HCT116 (cell line): ENCODE data around the gene YDJC. TPM values are rescaled to one million over a fixed set of nuclear protein-coding genes. Genes with fewer than 3 reads are reported as not detected.

Source experiments
- ATAC-seq: fragments of 200-7000 bp; cut with Tn5 transposase; 2 replicates; pipeline ENCODE4 v1.9.1; 2020; ENCODE audit warnings: mild to moderate bottlenecking, moderate library complexity
- BruUV-seq: library from RNA; stranded (reverse); fragments of 400-500 nt; replicated peaks from 2 replicates; lab custom pipeline; 2021; lab: Mats Ljungman, UMichigan
- CTCF ChIA-PET: fragments of 300-600 bp; sonication (Branson Sonifier 250); formaldehyde crosslinking; loops from one replicate; lab custom pipeline; 2021; ENCODE audit warnings: antibody characterized with exemption; lab: Charles Lee
- POLR2A ChIA-PET: fragments of 300-600, 350-600 bp; sonication (Branson Sonifier 250); formaldehyde crosslinking; loops from one replicate; lab custom pipeline; 2021; ENCODE audit warnings: antibody characterized with exemption; lab: Charles Lee
- RAD21 ChIA-PET, 2 experiments: fragments of 300-600 bp; sonication (Branson Sonifier 250); formaldehyde crosslinking; loops; one replicate each; lab custom pipeline; 2023; ENCODE audit warnings: low total read pairs in 2 of 2; ENCODE audit not compliant: uncharacterized antibody in 2 of 2, unreplicated experiment in 2 of 2, low non-redundant PET in 1 of 2; lab: Charles Lee
- DNase-seq: peaks from one replicate; pipeline ENCODE4 v3.0.0-alpha.2; 2010; ENCODE audit warnings: low read depth, low spot score
- H2AFZ ChIP-seq: fragments of 200-600 bp; shearing (Covaris generic), sonication (generic); 2 replicates; pipeline ENCODE4 v1.6.1; 2017; ENCODE audit warnings: low read depth, mixed run types, mixed read lengths, antibody characterized with exemption, low read length; ENCODE audit not compliant: poor library complexity, severe bottlenecking
- H3K27ac ChIP-seq: 2 replicates; pipeline ENCODE4 v1.5.1; 2012; ENCODE audit warnings: low read depth, low read length
- H3K27me3 ChIP-seq: fragments of 200-600 bp; sonication (generic); 2 replicates; pipeline ENCODE4 v1.6.1; 2016; ENCODE audit warnings: mixed run types, low read length, mixed read lengths; ENCODE audit not compliant: insufficient read depth
- H3K36me3 ChIP-seq, 2 experiments: fragments of 200-500 bp in 1 of 2; fragments of 200-600 bp in 1 of 2; sonication (Bioruptor generic) in 1 of 2; sonication (generic) in 1 of 2; 2 replicates each; pipeline versions ENCODE4 v1.5.1 to v1.6.1; 2014 to 2016; ENCODE audit warnings: low read length in 2 of 2, inconsistent platforms in 1 of 2, mixed read lengths in 1 of 2, mixed run types in 1 of 2; ENCODE audit not compliant: insufficient read depth in 2 of 2, control insufficient read depth in 1 of 2
- H3K4me1 ChIP-seq, 2 experiments: fragments of 200-600 bp in 1 of 2; sonication (generic) in 1 of 2; 2 replicates each; pipeline versions ENCODE4 v1.5.1 to v1.6.1; 2012 to 2017; ENCODE audit warnings: low read length in 2 of 2, inconsistent platforms in 1 of 2, mild to moderate bottlenecking in 1 of 2, mixed read lengths in 1 of 2, mixed run types in 1 of 2, moderate library complexity in 1 of 2; ENCODE audit not compliant: insufficient read depth in 2 of 2, control insufficient read depth in 1 of 2
- H3K4me2 ChIP-seq: fragments of 200-600 bp; sonication (generic); 2 replicates; pipeline ENCODE4 v1.6.1; 2017; ENCODE audit warnings: mixed run types, low read length, mixed read lengths
- H3K4me3 ChIP-seq, 2 experiments: fragments of 200-600 bp in 1 of 2; sonication (generic) in 1 of 2; replicated peaks in 1 of 2; 2 replicates each; pipeline ENCODE4 v1.5.1; 2011 to 2016; ENCODE audit warnings: low read length in 2 of 2, control low read depth in 1 of 2, low read depth in 1 of 2, mild to moderate bottlenecking in 1 of 2, mixed read lengths in 1 of 2, mixed run types in 1 of 2
- H3K79me2 ChIP-seq: fragments of 200-600 bp; sonication (generic); 2 replicates; pipeline ENCODE4 v1.6.1; 2017; ENCODE audit warnings: mild to moderate bottlenecking, mixed run types, low read length, moderate library complexity, mixed read lengths; ENCODE audit not compliant: insufficient read depth
- H3K9ac ChIP-seq: fragments of 200-600 bp; sonication (generic); 2 replicates; pipeline ENCODE4 v1.6.1; 2016; ENCODE audit warnings: low read length, mixed read lengths
- H3K9me2 ChIP-seq: fragments of 200-600 bp; sonication (generic), shearing (Covaris generic); 2 replicates; pipeline ENCODE4 v1.6.1; 2017; ENCODE audit warnings: mixed run types, mild to moderate bottlenecking, moderate library complexity; ENCODE audit not compliant: insufficient read depth
- H3K9me3 ChIP-seq, 2 experiments: fragments of 200-500 bp in 1 of 2; fragments of 200-600 bp in 1 of 2; sonication (Bioruptor generic) in 1 of 2; sonication (generic) in 1 of 2; 2 replicates each; pipeline ENCODE4 v1.6.1; 2014 to 2017; ENCODE audit warnings: low read length in 2 of 2, mixed read lengths in 2 of 2, inconsistent platforms in 1 of 2, low read depth in 1 of 2, mild to moderate bottlenecking in 1 of 2, mixed run types in 1 of 2, moderate library complexity in 1 of 2; ENCODE audit not compliant: control insufficient read depth in 1 of 2, insufficient read depth in 1 of 2
- H4K20me1 ChIP-seq: fragments of 200-600 bp; sonication (generic), shearing (Covaris generic); 2 replicates; pipeline ENCODE4 v1.6.1; 2017; ENCODE audit warnings: mixed run types, mild to moderate bottlenecking, moderate library complexity; ENCODE audit not compliant: insufficient read depth
- ATF3 ChIP-seq: IDR thresholded peaks from 2 replicates; pipeline ENCODE4 v1.6.1; 2012
- CBX3 ChIP-seq: IDR thresholded peaks from 2 replicates; pipeline ENCODE4 v1.6.1; 2012; ENCODE audit warnings: low read depth
- CEBPB ChIP-seq: IDR thresholded peaks from 2 replicates; pipeline ENCODE4 v1.6.1; 2012; ENCODE audit warnings: low read depth
- CTCF ChIP-seq, 3 experiments: fragments of 200-600 bp in 1 of 3; sonication (generic) in 1 of 3; IDR thresholded peaks in 2 of 3; conservative IDR thresholded peaks in 1 of 3; 2 replicates each; pipeline ENCODE4 v1.5.1; 2012 to 2017; ENCODE audit warnings: low read depth in 2 of 3, low read length in 2 of 3, antibody characterized with exemption in 1 of 3, borderline replicate concordance in 1 of 3, control low read depth in 1 of 3, mild to moderate bottlenecking in 1 of 3, mixed read lengths in 1 of 3, mixed run types in 1 of 3, moderate library complexity in 1 of 3; ENCODE audit not compliant: insufficient read depth in 1 of 3
- EGR1 ChIP-seq: IDR thresholded peaks from 2 replicates; pipeline ENCODE4 v1.6.1; 2012; ENCODE audit warnings: low read depth
- EZH2 ChIP-seq: fragments of 200-600 bp; sonication (generic); IDR thresholded peaks from 2 replicates; pipeline ENCODE4 v1.6.1; 2017; ENCODE audit warnings: antibody characterized with exemption, mixed run types
- EZH2phosphoT487 ChIP-seq: fragments of 200-600 bp; IDR thresholded peaks from 2 replicates; pipeline ENCODE4 v1.6.1; 2018; ENCODE audit warnings: antibody characterized with exemption, borderline replicate concordance
- POLR2A ChIP-seq: IDR thresholded peaks from 2 replicates; pipeline ENCODE4 v1.7.0; 2011; ENCODE audit warnings: borderline replicate concordance; ENCODE audit not compliant: insufficient read depth, insufficient read length; ENCODE audit errors: extremely low read depth
- POLR2AphosphoS5 ChIP-seq: IDR thresholded peaks from 2 replicates; pipeline ENCODE4 v1.6.1; 2011; ENCODE audit warnings: mild to moderate bottlenecking, low read depth, low read length, moderate library complexity
- RAD21 ChIP-seq: IDR thresholded peaks from 2 replicates; pipeline ENCODE4 v1.6.1; 2012; ENCODE audit warnings: low read depth, mild to moderate bottlenecking
- TCF7L2 ChIP-seq: IDR thresholded peaks from 2 replicates; pipeline ENCODE4 v1.7.0; 2011; ENCODE audit warnings: borderline replicate concordance, inconsistent platforms; ENCODE audit not compliant: insufficient read depth, insufficient read length; ENCODE audit errors: extremely low read depth
- ZBTB33 ChIP-seq: IDR thresholded peaks from 2 replicates; pipeline ENCODE4 v1.6.1; 2011; ENCODE audit warnings: mild to moderate bottlenecking, low read length, moderate library complexity; ENCODE audit not compliant: insufficient replicate concordance; ENCODE audit errors: extremely low read depth
- ZFX ChIP-seq: fragments of 450-650 bp; IDR thresholded peaks from 2 replicates; pipeline ENCODE4 v1.6.1; 2017
- ZNF274 ChIP-seq: fragments of 200-500 bp; sonication (Bioruptor generic); IDR thresholded peaks from 2 replicates; pipeline ENCODE4 v1.6.1; 2014; ENCODE audit warnings: mild to moderate bottlenecking, low read depth, low read length, inconsistent platforms
- intact Hi-C: fragments of 100-400 bp; cut with micrococcal nuclease; formaldehyde crosslinking; loops from 2 replicates; pipeline ENCODE4 v1.10.0; 2022
- total RNA-seq: library from RNA; stranded (reverse); gene quantifications from one replicate; pipeline ENCODE4 v1.2.1, GENCODE V29; 2021; ENCODE audit not compliant: unreplicated experiment

YDJC gene
- total RNA-seq, 1 experiment from 2014 or later = 78.3 TPM

- 0 out of 2 replicates have a peak, but pooled peaks have one; percentile 18 for TF ChIP-seq RAD21
- no peak for TF ChIP-seq ZBTB33
- TF ChIP-seq ZFX = no peak
- peak; percentile 48 for TF ChIP-seq POLR2AphosphoS5
- TF ChIP-seq, all 23 proteins: peak for 3
Measured at GRCh38 chr22:21624120-21624879, 5.5 kb downstream of the YDJC start (continued).

GRCh38 chr22:21623648-21623970 is 6.2 kb downstream of the YDJC start:
- Histone ChIP-seq H3K27ac (0 out of 2 replicates have a peak overlapping the region, but pooled peaks have one; percentile 7), H3K4me3 (no peak overlapping the region), H3K27me3 (no peaks in the 10 kb centered on the region), H3K79me2 (peaks cover 77% of the 10 kb centered on the region), H4K20me1 (no peaks in the 10 kb centered on the region), H3K36me3 (peaks cover 0 to 33% of the 10 kb centered on the region in 2 experiments; a peak in 1 of 4 replicates), H3K9me2 (no peaks in the 10 kb centered on the region), H3K9ac (no peak overlapping the region), H3K4me2 (no peak overlapping the region), H3K4me1 (peaks cover 5 to 20% of the 10 kb centered on the region in 2 experiments), H2AFZ (no peak overlapping the region), H3K9me3 (no peaks in the 10 kb centered on the region)
- intact Hi-C loops = no loop called here
- ChIA-PET CTCF (interaction anchor here (0.7 to 3.2 kb wide), 3 partner anchors 9 to 21 kb away, joined by 3 to 16 read pairs (median 3); partner anchors contain the start of genes CCDC116 and SDF2L1), RAD21 (no interaction called here), POLR2A (no interaction called here)
- no TSS peak for BruUV-seq
- DNase-seq = no peak
- ATAC-seq = no peak
- no peak for TF ChIP-seq CBX3
- TF ChIP-seq ZBTB33 = no peak
- no peak for TF ChIP-seq CTCF (IDR thresholded peaks at IDR 0.05 in 2 of 3, conservative IDR thresholded peaks at IDR 0.05 in 1 of 3; ENCODE audit: borderline replicate concordance in 1 of 3, insufficient read depth in 1 of 3, low read depth in 2 of 3, low read length in 2 of 3)
- TF ChIP-seq EZH2 = no peak
- no peak for TF ChIP-seq CEBPB
- no peak for TF ChIP-seq EGR1
- TF ChIP-seq ZFX = no peak
- no peak for TF ChIP-seq ZNF274
- TF ChIP-seq TCF7L2 = no peak
- TF ChIP-seq RAD21 = no peak
- no peak for TF ChIP-seq POLR2A
- TF ChIP-seq POLR2AphosphoS5 = no peak
- no peak for TF ChIP-seq EZH2phosphoT487
- no peak for TF ChIP-seq ATF3
